HFFc6 (cell line): Measurements from ENCODE around the gene CD82. TPM values are rescaled to one million over a fixed set of nuclear protein-coding genes. Genes with fewer than 3 reads are reported as not detected.

ENCODE experiments used
- DNase-seq: peaks from one replicate; pipeline ENCODE4 v3.0.0-alpha.2; 2018
- H3K27ac Mint-ChIP-seq: 2 replicates; pipeline ENCODE4 v1.8.0; 2020; ENCODE audit warnings: mild to moderate bottlenecking, mixed read lengths
- H3K27me3 Mint-ChIP-seq: 2 replicates; pipeline ENCODE4 v1.8.0; 2021; ENCODE audit warnings: mild to moderate bottlenecking, moderate library complexity, mixed read lengths; ENCODE audit not compliant: insufficient read depth
- H3K36me3 Mint-ChIP-seq: 2 replicates; pipeline ENCODE4 v1.8.0; 2021; ENCODE audit warnings: low read depth, mixed read lengths
- H3K4me1 Mint-ChIP-seq: 2 replicates; pipeline ENCODE4 v1.8.0; 2020; ENCODE audit warnings: low read depth, mixed read lengths
- H3K4me3 Mint-ChIP-seq: 2 replicates; pipeline ENCODE4 v1.8.0; 2020; ENCODE audit warnings: mild to moderate bottlenecking, moderate library complexity, mixed read lengths
- H3K9me3 Mint-ChIP-seq: 2 replicates; pipeline ENCODE4 v1.8.0; 2020; ENCODE audit warnings: mild to moderate bottlenecking, mixed read lengths
- CTCF ChIP-seq: fragments of 200-600 bp; sonication (generic); IDR thresholded peaks from 2 replicates; pipeline ENCODE4 v1.5.0; 2021; ENCODE audit warnings: antibody characterized with exemption, mild to moderate bottlenecking
- total RNA-seq, 6 experiments: library from RNA; stranded (reverse); fragmentation: NEBNext Ultra II Directional; extraction: Animal tissue kit (Norgen Biotek cat#: 25700); gene quantifications; 2 replicates in 1 of 6; 3 replicates in 5 of 6; pipeline ENCODE4 v1.2.3, GENCODE V29; 2021

CD82 gene
- total RNA-seq, 6 experiments from 2014 or later, result 17.3 to 31.7 (median 20.7) TPM

DNA sequence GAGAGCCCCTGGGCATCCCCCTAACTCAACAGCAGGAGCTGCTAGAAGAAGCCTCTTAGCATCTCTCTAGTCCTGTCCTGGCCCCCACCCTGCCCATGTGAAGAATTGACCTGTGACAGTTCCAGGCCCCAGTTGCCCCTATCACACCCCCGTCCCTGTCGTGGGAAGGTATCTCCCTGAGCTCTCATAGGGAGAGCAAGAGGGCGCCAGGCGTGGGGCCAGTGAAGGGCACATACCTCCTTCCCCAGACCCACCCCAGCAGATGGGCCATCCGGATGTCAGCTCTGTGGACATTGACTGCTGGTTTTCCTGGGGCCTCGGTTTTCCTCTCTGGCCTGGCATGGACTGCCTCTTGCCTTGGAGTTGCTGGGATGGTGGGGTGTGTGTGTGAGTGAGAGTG lies 29.5 kb downstream of the CD82 start:
- Mint-ChIP-seq H3K27me3 (peaks cover 5% of the 10 kb centered on the region), H3K4me1 (no peaks in the 10 kb centered on the region), H3K36me3 (no peaks in the 10 kb centered on the region), H3K27ac (no peak overlapping the region), H3K4me3 (no peak overlapping the region; the same call in 1 of the 2 replicates), H3K9me3 (no peaks in the 10 kb centered on the region)
- no peak for TF ChIP-seq CTCF
- DNase-seq, result no peak

DNA sequence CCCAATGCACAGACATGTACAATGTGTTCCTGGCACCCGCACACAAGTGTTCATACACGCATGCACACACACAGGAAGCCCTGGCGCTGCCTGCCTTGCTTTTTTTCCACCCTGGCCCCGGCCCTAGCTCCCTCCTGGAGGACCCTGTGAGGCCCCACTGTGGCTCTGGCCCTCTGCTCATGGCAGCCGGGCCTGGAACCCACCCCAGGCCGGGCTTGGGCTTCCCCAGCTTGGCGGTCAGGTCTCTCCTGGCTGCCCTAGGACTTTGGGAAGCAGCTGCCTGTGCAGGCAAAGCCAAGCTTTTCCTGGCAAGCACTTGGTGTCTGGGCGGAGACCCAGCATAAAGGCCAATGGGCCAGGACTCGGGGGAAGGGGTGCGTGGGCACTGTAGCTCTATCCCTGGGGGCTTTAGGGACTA lies 30.5 kb downstream of the CD82 start:
- Mint-ChIP-seq H3K27me3 (peaks cover 5% of the 10 kb centered on the region), H3K4me3 (no peak overlapping the region), H3K36me3 (no peaks in the 10 kb centered on the region), H3K4me1 (no peaks in the 10 kb centered on the region), H3K27ac (no peak overlapping the region), H3K9me3 (no peaks in the 10 kb centered on the region)
- no peak for DNase-seq
- no peak for TF ChIP-seq CTCF

GRCh38 chr11:44596525-44597276 lies 31.2 kb downstream of the CD82 start:
- Mint-ChIP-seq H3K27me3 (peaks cover 5% of the 10 kb centered on the region), H3K36me3 (no peaks in the 10 kb centered on the region), H3K9me3 (no peaks in the 10 kb centered on the region), H3K4me1 (no peaks in the 10 kb centered on the region), H3K27ac (no peak overlapping the region), H3K4me3 (no peak overlapping the region)
- no peak for DNase-seq
- no peak for TF ChIP-seq CTCF

DNA sequence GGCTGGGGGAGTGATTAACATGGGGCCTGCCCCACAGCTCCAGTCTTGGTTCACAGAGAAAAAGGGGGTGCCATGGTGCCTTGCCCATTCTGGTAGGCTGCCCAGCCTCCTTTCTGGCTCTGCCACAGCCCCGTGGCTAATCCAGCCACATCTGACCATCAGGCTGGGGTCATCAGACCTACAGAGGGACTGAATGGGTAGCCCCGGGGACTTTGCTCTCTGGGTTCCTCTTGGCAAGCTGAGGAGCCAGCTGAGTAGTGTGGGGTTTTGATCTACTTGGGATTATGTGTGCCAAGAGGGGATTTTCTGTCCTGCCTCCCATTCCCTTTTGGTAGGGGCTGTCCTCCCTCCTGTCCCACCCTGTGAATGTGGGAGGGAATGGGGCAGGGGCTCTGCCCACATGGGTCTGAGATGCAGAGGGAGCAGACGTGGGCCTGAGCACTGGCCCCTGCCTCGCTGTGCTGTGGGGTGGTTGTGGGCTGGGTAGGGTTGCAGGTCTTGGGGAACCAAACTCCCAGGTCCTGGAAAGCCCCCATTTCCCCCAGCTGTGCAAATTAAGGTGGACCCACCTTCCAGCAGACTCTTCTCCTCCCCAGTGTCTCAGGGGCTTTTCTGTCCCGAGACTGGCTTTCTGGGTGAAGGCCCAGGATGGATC lies 32.0 kb downstream of the CD82 start:
- H3K4me1 Mint-ChIP-seq, result no peaks in the 10 kb centered on the region

GRCh38 chr11:44598831-44599230 lies 33.4 kb downstream of the CD82 start:
- peaks cover 1% of the 10 kb centered on the region; the same call in 1 of the 2 replicates for H3K4me1 Mint-ChIP-seq
- no peak for TF ChIP-seq CTCF
- no peak overlapping the region for H3K4me3 Mint-ChIP-seq
- H3K36me3 Mint-ChIP-seq, result no peaks in the 10 kb centered on the region
- H3K27me3 Mint-ChIP-seq, result peaks cover 5% of the 10 kb centered on the region
- DNase-seq, result no peak
- no peak overlapping the region for H3K27ac Mint-ChIP-seq
- no peaks in the 10 kb centered on the region for H3K9me3 Mint-ChIP-seq

More for the DNA sequence above, 32.0 kb downstream of the CD82 start:
- Mint-ChIP-seq H3K4me3 (no peak overlapping the region), H3K27me3 (peaks cover 5% of the 10 kb centered on the region), H3K9me3 (no peaks in the 10 kb centered on the region), H3K36me3 (no peaks in the 10 kb centered on the region), H3K27ac (no peak overlapping the region)
- DNase-seq, result no peak
- no peak for TF ChIP-seq CTCF
